ENCODE results near the gene FRMPD3. TPM values are rescaled to one million over a fixed set of nuclear protein-coding genes. Genes with fewer than 3 reads are reported as not detected.

FRMPD3 gene
- polyA plus RNA-seq, 1 donor (not counting 4 experiments of a cell fraction or from before 2014, with no cell fraction given): not detected

DNA sequence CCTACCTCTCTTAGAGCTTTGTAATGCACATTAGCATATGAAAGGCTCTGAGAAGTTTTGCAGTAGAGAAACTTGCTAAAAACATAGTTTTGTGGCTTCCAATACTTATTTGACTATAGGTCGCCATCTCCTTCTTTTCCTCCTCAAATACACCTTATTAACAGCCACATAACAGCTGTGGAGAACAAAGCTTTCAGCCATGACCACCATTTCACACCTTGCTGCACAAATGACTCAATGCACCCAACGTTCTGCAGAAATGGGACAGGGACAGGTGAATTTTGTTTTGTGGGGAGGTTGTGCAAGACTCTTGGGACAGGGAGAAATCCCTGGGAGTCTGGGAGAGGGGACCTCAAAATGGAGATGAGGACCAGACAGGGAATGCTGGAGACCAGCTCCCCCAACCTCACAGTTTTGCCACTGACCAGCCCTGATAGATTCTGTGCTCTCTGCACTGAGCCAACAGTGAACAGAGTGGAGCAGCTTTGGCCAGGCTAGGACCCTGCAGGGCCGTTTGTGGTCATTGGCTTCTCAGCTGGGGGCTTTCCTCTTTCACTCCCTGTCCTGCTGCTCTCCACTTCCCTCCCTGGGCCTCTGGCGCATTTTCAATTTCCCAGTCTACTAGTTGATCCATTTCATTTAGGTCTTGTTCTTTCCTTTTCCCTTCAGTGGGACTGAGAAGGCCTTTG is 16.6 kb downstream of the FRMPD3 start:
- H3K9me1 ChIP-seq (ENCODE audit: control insufficient read depth, extremely low read depth, insufficient read depth, low read length): no peaks in the 10 kb centered on the region
- no peaks in the 10 kb centered on the region for H4K20me1 ChIP-seq (ENCODE audit: control insufficient read depth, extremely low read depth, insufficient read depth, low read length)
- no peak for TF ChIP-seq EZH2 (IDR thresholded peaks at IDR 0.05; ENCODE audit: low read length)
- TF ChIP-seq, protein P1, sequence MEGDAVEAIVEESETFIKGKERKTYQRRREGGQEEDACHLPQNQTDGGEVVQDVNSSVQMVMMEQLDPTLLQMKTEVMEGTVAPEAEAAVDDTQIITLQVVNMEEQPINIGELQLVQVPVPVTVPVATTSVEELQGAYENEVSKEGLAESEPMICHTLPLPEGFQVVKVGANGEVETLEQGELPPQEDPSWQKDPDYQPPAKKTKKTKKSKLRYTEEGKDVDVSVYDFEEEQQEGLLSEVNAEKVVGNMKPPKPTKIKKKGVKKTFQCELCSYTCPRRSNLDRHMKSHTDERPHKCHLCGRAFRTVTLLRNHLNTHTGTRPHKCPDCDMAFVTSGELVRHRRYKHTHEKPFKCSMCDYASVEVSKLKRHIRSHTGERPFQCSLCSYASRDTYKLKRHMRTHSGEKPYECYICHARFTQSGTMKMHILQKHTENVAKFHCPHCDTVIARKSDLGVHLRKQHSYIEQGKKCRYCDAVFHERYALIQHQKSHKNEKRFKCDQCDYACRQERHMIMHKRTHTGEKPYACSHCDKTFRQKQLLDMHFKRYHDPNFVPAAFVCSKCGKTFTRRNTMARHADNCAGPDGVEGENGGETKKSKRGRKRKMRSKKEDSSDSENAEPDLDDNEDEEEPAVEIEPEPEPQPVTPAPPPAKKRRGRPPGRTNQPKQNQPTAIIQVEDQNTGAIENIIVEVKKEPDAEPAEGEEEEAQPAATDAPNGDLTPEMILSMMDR (optimal IDR thresholded peaks at IDR 0.05 in 1 of 3, IDR thresholded peaks at IDR 0.05 in 1 of 3, conservative IDR thresholded peaks at IDR 0.05 in 1 of 3; ENCODE audit: extremely low read depth in 1 of 3, insufficient read depth in 2 of 3, low read length in 3 of 3): no peak
- DNase-seq (ENCODE audit: low read depth, low spot score): no peak
- no peak overlapping the region for H2AFZ ChIP-seq (ENCODE audit: control insufficient read depth, low read length)
- H3K27ac ChIP-seq (ENCODE audit: control insufficient read depth, insufficient read depth, low read length): no peak overlapping the region
- no peak overlapping the region for H3K4me2 ChIP-seq (ENCODE audit: control insufficient read depth, extremely low read depth, insufficient read depth, low read depth, low read length)
- FAIRE-seq: no peak
- dilution Hi-C loops (cut with MboI; ENCODE audit: extremely low pct_ligation_motif_present, low sequenced_read_pairs): no loop called here
- H3K9me3 ChIP-seq (ENCODE audit: control insufficient read depth, low read depth, low read length): no peaks in the 10 kb centered on the region
- peaks cover 14% of the 10 kb centered on the region for H3K27me3 ChIP-seq (ENCODE audit: control insufficient read depth, extremely low read depth, insufficient read depth, low read length)
- no peak overlapping the region for H3K4me3 ChIP-seq (ENCODE audit: control insufficient read depth in 2 of 3, extremely low read depth in 1 of 3, insufficient read depth in 2 of 3, low read depth in 1 of 3, low read length in 3 of 3)
- no peak overlapping the region for H3K9ac ChIP-seq (ENCODE audit: control insufficient read depth, extremely low read depth, insufficient read depth, low read length)
- no peaks in the 10 kb centered on the region for H3K79me2 ChIP-seq (ENCODE audit: control insufficient read depth, insufficient read depth, low read length)
- H3K36me3 ChIP-seq (ENCODE audit: control insufficient read depth in 2 of 2, extremely low read depth in 1 of 2, insufficient read depth in 2 of 2, low read length in 2 of 2): no peaks in the 10 kb centered on the region
- no peaks in the 10 kb centered on the region for H3K4me1 ChIP-seq (ENCODE audit: control insufficient read depth, extremely low read depth, insufficient read depth, low read length)

DNA sequence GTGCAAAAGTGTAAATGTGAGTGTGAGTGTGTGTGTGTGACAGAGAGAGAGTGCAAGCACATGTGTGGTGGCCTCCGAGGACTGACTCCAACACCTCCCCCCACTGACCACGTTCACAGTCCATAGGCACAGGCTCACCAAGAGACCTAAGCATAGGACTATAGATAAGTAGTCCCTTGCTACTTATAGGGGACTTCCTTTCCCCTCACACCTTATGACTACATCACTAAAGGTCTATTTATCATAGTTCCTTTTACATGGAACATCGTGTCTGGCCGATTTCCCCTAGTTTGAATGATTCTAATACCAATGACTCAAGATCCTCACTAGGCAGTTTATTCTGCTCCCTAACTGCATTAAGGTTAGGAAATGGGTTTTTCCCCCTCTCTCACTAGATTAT is 17.8 kb downstream of the FRMPD3 start:
- dilution Hi-C loops (cut with MboI; ENCODE audit: extremely low pct_ligation_motif_present, low sequenced_read_pairs): no loop called here

More for the DNA sequence above, 17.8 kb downstream of the FRMPD3 start:
- Histone ChIP-seq H3K4me1 (ENCODE audit: control insufficient read depth, extremely low read depth, insufficient read depth, low read length) (no peaks in the 10 kb centered on the region), H3K4me3 (ENCODE audit: control insufficient read depth in 2 of 3, extremely low read depth in 1 of 3, insufficient read depth in 2 of 3, low read depth in 1 of 3, low read length in 3 of 3) (no peak overlapping the region), H3K27me3 (ENCODE audit: control insufficient read depth, extremely low read depth, insufficient read depth, low read length) (peaks cover 9% of the 10 kb centered on the region), H3K36me3 (ENCODE audit: control insufficient read depth in 2 of 2, extremely low read depth in 1 of 2, insufficient read depth in 2 of 2, low read length in 2 of 2) (no peaks in the 10 kb centered on the region), H4K20me1 (ENCODE audit: control insufficient read depth, extremely low read depth, insufficient read depth, low read length) (no peaks in the 10 kb centered on the region), H3K79me2 (ENCODE audit: control insufficient read depth, insufficient read depth, low read length) (no peaks in the 10 kb centered on the region), H3K4me2 (ENCODE audit: control insufficient read depth, extremely low read depth, insufficient read depth, low read depth, low read length) (no peak overlapping the region), H3K9me3 (ENCODE audit: control insufficient read depth, low read depth, low read length) (no peaks in the 10 kb centered on the region), H3K27ac (ENCODE audit: control insufficient read depth, insufficient read depth, low read length) (no peak overlapping the region), H3K9me1 (ENCODE audit: control insufficient read depth, extremely low read depth, insufficient read depth, low read length) (no peaks in the 10 kb centered on the region), H3K9ac (ENCODE audit: control insufficient read depth, extremely low read depth, insufficient read depth, low read length) (no peak overlapping the region), H2AFZ (ENCODE audit: control insufficient read depth, low read length) (no peak overlapping the region)
- FAIRE-seq: no peak
- no peak for DNase-seq (ENCODE audit: low read depth, low spot score)
- TF ChIP-seq, protein P1 (optimal IDR thresholded peaks at IDR 0.05 in 1 of 3, IDR thresholded peaks at IDR 0.05 in 1 of 3, conservative IDR thresholded peaks at IDR 0.05 in 1 of 3; ENCODE audit: extremely low read depth in 1 of 3, insufficient read depth in 2 of 3, low read length in 3 of 3): no peak
